ENCODE results near the gene KCNQ2. TPM values are rescaled to one million over a fixed set of nuclear protein-coding genes. Genes with fewer than 3 reads are reported as not detected.

Gene KCNQ2
- total and polyA plus RNA-seq, 4 donors = not detected

- no peak overlapping the region for H3K9ac ChIP-seq (ENCODE audit: low read depth in 1 of 2, low read length in 2 of 2)
- no peak overlapping the region for H3K27ac ChIP-seq (ENCODE audit: low read depth in 1 of 2, low read length in 2 of 2)
- H3K27me3 ChIP-seq (ENCODE audit: control insufficient read depth in 4 of 4, insufficient read depth in 4 of 4, low read length in 3 of 4) = peaks cover 0 to 11% (median 0%) of the 10 kb centered on the region in 4 donors
Measured at GRCh38 chr20:63463400-63464288, 8.8 kb downstream of the KCNQ2 start.

GRCh38 chr20:63462244-63462643 is 10.2 kb downstream of the KCNQ2 start:
- no peak overlapping the region for H3K27ac ChIP-seq (ENCODE audit: low read depth in 1 of 2, low read length in 2 of 2)
- H3K27me3 ChIP-seq (ENCODE audit: control insufficient read depth in 4 of 4, insufficient read depth in 4 of 4, low read length in 3 of 4) = peaks cover 0 to 11% (median under 1%) of the 10 kb centered on the region in 4 donors
- no peak overlapping the region for H3K4me3 ChIP-seq (ENCODE audit: low read depth in 1 of 3, low read length in 3 of 3)
- H3K9ac ChIP-seq (ENCODE audit: low read depth in 1 of 2, low read length in 2 of 2) = no peak overlapping the region
- no peak for DNase-seq (ENCODE audit: low spot score)
- no peaks in the 10 kb centered on the region for H3K36me3 ChIP-seq (ENCODE audit: control insufficient read depth in 4 of 4, insufficient read depth in 3 of 4, low read depth in 1 of 4, low read length in 3 of 4)
- no peaks in the 10 kb centered on the region for H3K4me1 ChIP-seq (ENCODE audit: control insufficient read depth in 4 of 4, insufficient read depth in 4 of 4, low read length in 3 of 4)
- H3K9me3 ChIP-seq (ENCODE audit: control insufficient read depth in 4 of 4, low read length in 3 of 4) = no peaks in the 10 kb centered on the region
- WGBS = 52% methylated on average over 2 of the region's 2 CpGs
- TF ChIP-seq MAX (IDR thresholded peaks at IDR 0.05) (no peak), EGR1 (IDR thresholded peaks at IDR 0.05; ENCODE audit: low read depth in 2 of 2) (no peak), ZBTB33 (IDR thresholded peaks at IDR 0.05) (no peak), JUND (IDR thresholded peaks at IDR 0.05) (no peak), FOXA1 (IDR thresholded peaks at IDR 0.05) (no peak), ATF3 (IDR thresholded peaks at IDR 0.05) (no peak), GABPA (IDR thresholded peaks at IDR 0.05 in 1 of 2, conservative IDR thresholded peaks at IDR 0.05 in 1 of 2) (no peak), RXRA (IDR thresholded peaks at IDR 0.05) (no peak), SP1 (IDR thresholded peaks at IDR 0.05) (no peak), CTCF (IDR thresholded peaks at IDR 0.05; ENCODE audit: low read depth, low read length, missing input control) (no peak), FOXA2 (IDR thresholded peaks at IDR 0.05) (no peak), RAD21 (IDR thresholded peaks at IDR 0.05) (no peak), YY1 (IDR thresholded peaks at IDR 0.05) (no peak), HNF4A (conservative IDR thresholded peaks at IDR 0.05) (no peak)

More at GRCh38 chr20:63463400-63464288, 8.8 kb downstream of the KCNQ2 start:
- H3K4me3 ChIP-seq (ENCODE audit: low read depth in 1 of 3, low read length in 3 of 3) = no peak overlapping the region
- H3K4me1 ChIP-seq (ENCODE audit: control insufficient read depth in 4 of 4, insufficient read depth in 4 of 4, low read length in 3 of 4) = no peaks in the 10 kb centered on the region
- H3K36me3 ChIP-seq (ENCODE audit: control insufficient read depth in 4 of 4, insufficient read depth in 3 of 4, low read depth in 1 of 4, low read length in 3 of 4) = no peaks in the 10 kb centered on the region
- H3K9me3 ChIP-seq (ENCODE audit: control insufficient read depth in 4 of 4, low read length in 3 of 4) = no peaks in the 10 kb centered on the region
- TF ChIP-seq RXRA (IDR thresholded peaks at IDR 0.05) = no peak
- no peak for TF ChIP-seq ATF3 (IDR thresholded peaks at IDR 0.05)
- no peak for TF ChIP-seq GABPA (IDR thresholded peaks at IDR 0.05 in 1 of 2, conservative IDR thresholded peaks at IDR 0.05 in 1 of 2)
- TF ChIP-seq HNF4G (IDR thresholded peaks at IDR 0.05) = no peak
- no peak for TF ChIP-seq TAF1 (conservative IDR thresholded peaks at IDR 0.05)
- TF ChIP-seq HNF4A (conservative IDR thresholded peaks at IDR 0.05) = no peak
- TF ChIP-seq REST (IDR thresholded peaks at IDR 0.05) = no peak
- DNase-seq (ENCODE audit: low spot score) = no peak
- WGBS = 39% methylated on average over 22 of the region's 22 CpGs
